ENCODE data around the gene CEMIP2. TPM values are rescaled to one million over a fixed set of nuclear protein-coding genes. Genes with fewer than 3 reads are reported as not detected.
"Not testable (repeated sequence)": the region's sequence is repeated elsewhere in the genome, so short reads cannot be mapped to it uniquely, and the experiment has no call there.

Gene CEMIP2
- total RNA-seq, 1 donor from 2014 or later, result 70.0 TPM

GRCh38 chr9:71662082-71662481 lies 106.2 kb downstream of the CEMIP2 start:
- H3K4me1 Mint-ChIP-seq (ENCODE audit: low read depth), result peaks cover 33% of the 10 kb centered on the region
- intact Hi-C loops (cut with micrococcal nuclease), result no loop called here
- DNase-seq (ENCODE audit: low spot score), result no peak
- no peak overlapping the region for H3K4me3 Mint-ChIP-seq
- H3K36me3 Mint-ChIP-seq (ENCODE audit: low read depth), result peaks cover 5% of the 10 kb centered on the region
- H3K9me3 Mint-ChIP-seq, result peaks cover 13% of the 10 kb centered on the region
- peaks cover 7% of the 10 kb centered on the region for H3K27me3 Mint-ChIP-seq (ENCODE audit: insufficient read depth)
- H3K27ac Mint-ChIP-seq, result no peak overlapping the region

GRCh38 chr9:71657276-71657675 lies 111.0 kb downstream of the CEMIP2 start:
- intact Hi-C loops (cut with micrococcal nuclease); H3K4me3 Mint-ChIP-seq; H3K27ac Mint-ChIP-seq; DNase-seq (ENCODE audit: low spot score): not testable (repeated sequence)
- Mint-ChIP-seq H3K36me3 (ENCODE audit: low read depth) (peaks cover 11% of the 10 kb centered on the region), H3K4me1 (ENCODE audit: low read depth) (peaks cover 28% of the 10 kb centered on the region), H3K27me3 (ENCODE audit: insufficient read depth) (peaks cover 26% of the 10 kb centered on the region), H3K9me3 (peaks cover 19% of the 10 kb centered on the region)

DNA sequence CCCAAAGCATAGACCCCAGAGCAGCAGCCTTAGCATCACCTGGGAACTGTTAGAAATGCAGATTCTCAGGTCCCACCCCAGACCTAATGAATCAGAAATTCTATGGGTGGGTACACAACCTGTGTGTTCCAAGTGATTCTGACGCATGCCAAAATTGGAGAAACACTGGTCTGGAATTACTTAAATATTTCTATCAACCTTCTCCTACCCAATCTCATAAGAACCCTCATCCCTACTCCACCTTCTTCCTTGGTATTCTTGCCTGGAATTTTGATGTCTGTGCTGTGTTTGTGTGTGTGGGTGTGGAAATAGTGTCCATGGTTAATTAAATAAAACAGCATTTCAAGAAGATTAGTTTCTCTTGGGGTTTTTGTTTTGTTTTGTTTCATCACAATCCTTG lies 111.8 kb downstream of the CEMIP2 start:
- peaks cover 14% of the 10 kb centered on the region for H3K36me3 Mint-ChIP-seq (ENCODE audit: low read depth)
- H3K27ac Mint-ChIP-seq, result no peak overlapping the region
- peaks cover 36% of the 10 kb centered on the region for H3K4me1 Mint-ChIP-seq (ENCODE audit: low read depth)
- intact Hi-C loops (cut with micrococcal nuclease), result no loop called here
- DNase-seq (ENCODE audit: low spot score), result no peak
- peaks cover 28% of the 10 kb centered on the region for H3K27me3 Mint-ChIP-seq (ENCODE audit: insufficient read depth)
- no peak overlapping the region for H3K4me3 Mint-ChIP-seq
- peaks cover 19% of the 10 kb centered on the region for H3K9me3 Mint-ChIP-seq

- Mint-ChIP-seq H3K27me3 (ENCODE audit: insufficient read depth) (peaks cover 28% of the 10 kb centered on the region), H3K4me1 (ENCODE audit: low read depth) (peaks cover 43% of the 10 kb centered on the region), H3K9me3 (peaks cover 19% of the 10 kb centered on the region), H3K27ac (no peak overlapping the region), H3K36me3 (ENCODE audit: low read depth) (peaks cover 14% of the 10 kb centered on the region), H3K4me3 (no peak overlapping the region)
- intact Hi-C loops (cut with micrococcal nuclease), result no loop called here
- DNase-seq (ENCODE audit: low spot score), result no peak
These were observed 112.5 kb downstream of the CEMIP2 start for GRCh38 chr9:71655778-71656177.

DNA sequence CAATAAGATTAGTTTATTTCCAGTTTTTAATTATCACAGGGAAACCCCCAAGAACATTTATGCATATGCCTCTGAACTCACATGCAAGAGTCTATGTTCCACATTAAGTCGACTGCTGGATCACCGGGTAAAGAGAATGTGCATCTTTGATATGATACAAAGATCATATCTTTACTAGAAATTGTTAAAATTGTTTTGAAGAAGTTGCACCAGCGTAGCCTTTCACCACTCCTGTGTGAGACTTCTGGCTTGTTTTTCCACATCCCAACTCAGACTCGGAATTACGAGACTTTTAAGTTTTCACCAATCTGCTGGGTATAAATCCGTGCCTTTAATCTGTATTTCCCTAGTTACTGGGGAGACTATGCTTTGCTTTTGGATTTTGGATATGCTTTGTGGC lies 113.2 kb downstream of the CEMIP2 start:
- intact Hi-C loops (cut with micrococcal nuclease), result no loop called here

DNA sequence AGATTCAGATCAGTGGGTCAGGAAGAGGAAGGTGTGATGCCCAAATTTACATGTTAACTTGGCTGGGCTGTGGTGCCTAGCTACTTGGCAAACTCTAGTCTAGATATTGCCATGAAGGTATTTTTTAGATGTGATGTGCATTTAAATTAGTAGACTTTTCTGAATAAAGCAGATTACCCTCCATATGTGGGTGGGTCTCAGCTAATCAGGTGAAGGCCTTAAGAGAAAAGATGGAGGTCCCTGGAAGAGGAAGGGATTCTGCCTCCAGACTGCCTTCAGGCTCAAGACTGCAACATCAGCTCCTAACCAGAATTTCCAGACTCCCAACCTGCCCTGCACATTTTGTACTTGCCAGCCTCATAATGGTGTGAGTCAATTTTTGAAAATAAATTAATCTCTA lies 115.8 kb downstream of the CEMIP2 start:
- H3K27me3 Mint-ChIP-seq (ENCODE audit: insufficient read depth), result peaks cover 26% of the 10 kb centered on the region
- H3K4me3 Mint-ChIP-seq, result no peak overlapping the region
- H3K4me1 Mint-ChIP-seq (ENCODE audit: low read depth), result peaks cover 49% of the 10 kb centered on the region
- no peak for DNase-seq (ENCODE audit: low spot score)
- intact Hi-C loops (cut with micrococcal nuclease), result no loop called here
- peaks cover 9% of the 10 kb centered on the region for H3K9me3 Mint-ChIP-seq
- peaks cover 14% of the 10 kb centered on the region for H3K36me3 Mint-ChIP-seq (ENCODE audit: low read depth)
- H3K27ac Mint-ChIP-seq, result no peak overlapping the region

More for the DNA sequence above, 113.2 kb downstream of the CEMIP2 start:
- H3K4me1 Mint-ChIP-seq (ENCODE audit: low read depth), result peaks cover 41% of the 10 kb centered on the region
- peaks cover 14% of the 10 kb centered on the region for H3K36me3 Mint-ChIP-seq (ENCODE audit: low read depth)
- H3K27ac Mint-ChIP-seq, result no peak overlapping the region
- H3K27me3 Mint-ChIP-seq (ENCODE audit: insufficient read depth), result peaks cover 28% of the 10 kb centered on the region
- H3K4me3 Mint-ChIP-seq, result no peak overlapping the region
- DNase-seq (ENCODE audit: low spot score), result no peak
- H3K9me3 Mint-ChIP-seq, result peaks cover 19% of the 10 kb centered on the region

DNA sequence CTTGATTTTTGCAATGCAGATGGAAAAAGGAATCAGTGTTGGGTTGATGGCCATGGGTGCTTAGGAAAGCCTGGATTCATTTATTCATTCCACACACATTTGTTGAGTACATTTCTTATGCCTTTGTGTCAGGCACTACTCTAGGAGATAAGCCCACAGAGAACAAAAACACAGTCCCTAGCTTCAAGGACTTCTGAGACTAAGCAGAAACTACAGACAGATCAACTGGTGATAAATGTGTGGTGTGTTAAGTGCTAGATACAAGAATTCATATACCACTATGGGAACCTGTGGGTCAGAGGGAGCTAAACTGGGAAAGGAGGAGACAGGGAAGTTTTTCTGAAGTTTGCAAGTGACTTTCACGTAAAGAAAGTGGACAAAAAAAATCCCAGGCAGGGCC lies 119.9 kb downstream of the CEMIP2 start:
- H3K27me3 Mint-ChIP-seq (ENCODE audit: insufficient read depth), result peaks cover 6% of the 10 kb centered on the region
- DNase-seq (ENCODE audit: low spot score), result no peak
- H3K4me3 Mint-ChIP-seq, result no peak overlapping the region
- intact Hi-C loops (cut with micrococcal nuclease), result no loop called here
- no peak overlapping the region for H3K27ac Mint-ChIP-seq
- peaks cover 12% of the 10 kb centered on the region for H3K36me3 Mint-ChIP-seq (ENCODE audit: low read depth)
- no peaks in the 10 kb centered on the region for H3K9me3 Mint-ChIP-seq
- peaks cover 71% of the 10 kb centered on the region for H3K4me1 Mint-ChIP-seq (ENCODE audit: low read depth)

GRCh38 chr9:71647094-71647591 lies 121.2 kb downstream of the CEMIP2 start:
- no peak overlapping the region for H3K27ac Mint-ChIP-seq

GRCh38 chr9:71646131-71646530 lies 122.2 kb downstream of the CEMIP2 start:
- no peak overlapping the region for H3K27ac Mint-ChIP-seq
- H3K27me3 Mint-ChIP-seq (ENCODE audit: insufficient read depth), result peaks cover 4% of the 10 kb centered on the region
- H3K4me1 Mint-ChIP-seq (ENCODE audit: low read depth), result peaks cover 55% of the 10 kb centered on the region
- H3K36me3 Mint-ChIP-seq (ENCODE audit: low read depth), result peaks cover 9% of the 10 kb centered on the region
- no peak for DNase-seq (ENCODE audit: low spot score)
- no peaks in the 10 kb centered on the region for H3K9me3 Mint-ChIP-seq
- intact Hi-C loops (cut with micrococcal nuclease), result loop anchor here (2.0 kb wide), 2 partner anchors 15 to 39 kb away; no protein-coding TSS in a partner anchor
- H3K4me3 Mint-ChIP-seq, result peak overlapping the region; percentile 15

More at GRCh38 chr9:71647094-71647591, 121.2 kb downstream of the CEMIP2 start:
- Mint-ChIP-seq H3K4me3 (peak overlapping the region; percentile 73), H3K27me3 (ENCODE audit: insufficient read depth) (peaks cover 4% of the 10 kb centered on the region), H3K36me3 (ENCODE audit: low read depth) (peaks cover 10% of the 10 kb centered on the region), H3K9me3 (no peaks in the 10 kb centered on the region), H3K4me1 (ENCODE audit: low read depth) (peaks cover 66% of the 10 kb centered on the region)
- intact Hi-C loops (cut with micrococcal nuclease), result loop anchor here (2.0 kb wide), 2 partner anchors 16 to 38 kb away; no protein-coding TSS in a partner anchor
- DNase-seq (ENCODE audit: low spot score), result peak; percentile 21

- DNase-seq (ENCODE audit: low spot score), result no peak
- Mint-ChIP-seq H3K27ac (peak overlapping the region; percentile 16), H3K4me1 (ENCODE audit: low read depth) (peaks cover 52% of the 10 kb centered on the region), H3K4me3 (no peak overlapping the region), H3K36me3 (ENCODE audit: low read depth) (peaks cover 9% of the 10 kb centered on the region), H3K9me3 (no peaks in the 10 kb centered on the region), H3K27me3 (ENCODE audit: insufficient read depth) (peaks cover 4% of the 10 kb centered on the region)
- intact Hi-C loops (cut with micrococcal nuclease), result no loop called here
These were observed 123.4 kb downstream of the CEMIP2 start for GRCh38 chr9:71644819-71645362.

GRCh38 chr9:71643330-71643729 lies 125.0 kb downstream of the CEMIP2 start:
- peaks cover 58% of the 10 kb centered on the region for H3K4me1 Mint-ChIP-seq (ENCODE audit: low read depth)
- no peak for DNase-seq (ENCODE audit: low spot score)
- no peak overlapping the region for H3K27ac Mint-ChIP-seq
- intact Hi-C loops (cut with micrococcal nuclease), result no loop called here
- peaks cover 2% of the 10 kb centered on the region for H3K27me3 Mint-ChIP-seq (ENCODE audit: insufficient read depth)
- H3K9me3 Mint-ChIP-seq, result no peaks in the 10 kb centered on the region
- no peak overlapping the region for H3K4me3 Mint-ChIP-seq
- H3K36me3 Mint-ChIP-seq (ENCODE audit: low read depth), result peaks cover 4% of the 10 kb centered on the region

- peaks cover 2% of the 10 kb centered on the region for H3K27me3 Mint-ChIP-seq (ENCODE audit: insufficient read depth)
- H3K4me1 Mint-ChIP-seq (ENCODE audit: low read depth), result peaks cover 55% of the 10 kb centered on the region
- no peak overlapping the region for H3K4me3 Mint-ChIP-seq
- peaks cover 4% of the 10 kb centered on the region for H3K36me3 Mint-ChIP-seq (ENCODE audit: low read depth)
- no peak overlapping the region for H3K27ac Mint-ChIP-seq
- intact Hi-C loops (cut with micrococcal nuclease), result no loop called here
- no peaks in the 10 kb centered on the region for H3K9me3 Mint-ChIP-seq
- no peak for DNase-seq (ENCODE audit: low spot score)
These were observed 126.3 kb downstream of the CEMIP2 start for GRCh38 chr9:71642056-71642455.

GRCh38 chr9:71638627-71639026 lies 129.7 kb downstream of the CEMIP2 start:
- H3K9me3 Mint-ChIP-seq, result no peaks in the 10 kb centered on the region
- peaks cover 36% of the 10 kb centered on the region for H3K4me1 Mint-ChIP-seq (ENCODE audit: low read depth)
- H3K27ac Mint-ChIP-seq, result peak overlapping the region; percentile 75
- no peak overlapping the region for H3K4me3 Mint-ChIP-seq
- DNase-seq (ENCODE audit: low spot score), result peak; percentile 30
- intact Hi-C loops (cut with micrococcal nuclease), result no loop called here
- H3K36me3 Mint-ChIP-seq (ENCODE audit: low read depth), result no peaks in the 10 kb centered on the region
- H3K27me3 Mint-ChIP-seq (ENCODE audit: insufficient read depth), result peaks cover 4% of the 10 kb centered on the region

Data from activated T-helper 1 cell treated with anti-CD3 and anti-CD28 coated beads, Interleukin-12 subunit alpha, Interleukin-12 subunit beta, Interleukin-2, Interleukin-4 antibody, amounts not matched to agents 30 ng/mL and 10 ng/mL and 1 ng/mL, durations not matched to agents 14 hours and 24 hours and 36 hours (primary cell).